ENCODE measurements around the gene NDUFAF2. TPM values are rescaled to one million over a fixed set of nuclear protein-coding genes. Genes with fewer than 3 reads are reported as not detected.
"Not testable (repeated sequence)": the region's sequence is repeated elsewhere in the genome, so short reads cannot be mapped to it uniquely, and the experiment has no call there.

Gene NDUFAF2
- total RNA-seq, 1 donor from 2014 or later = 33.1 TPM

DNA sequence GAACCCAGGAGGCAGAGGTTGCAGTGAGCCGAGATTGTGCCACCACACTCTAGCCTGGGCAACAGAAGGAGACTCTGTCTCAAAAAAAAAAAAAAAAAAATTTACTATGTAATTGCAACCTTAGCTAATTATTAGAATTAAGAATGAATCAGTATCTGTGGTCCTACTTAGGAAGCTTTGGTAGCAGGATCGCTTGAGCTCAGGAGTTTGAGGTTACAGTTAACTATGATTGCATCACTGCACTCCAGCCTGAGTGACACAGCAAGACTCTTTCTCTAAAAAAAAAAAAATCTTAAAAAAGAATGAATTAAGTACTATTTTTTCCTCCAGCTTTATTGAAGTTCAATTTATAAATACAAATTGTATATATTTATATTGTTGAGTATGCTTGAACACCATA is 16.7 kb downstream of the NDUFAF2 start:
- intact Hi-C loops (cut with DNase I) = no loop called here
- H3K9me3 ChIP-seq = no peaks in the 10 kb centered on the region
- TF ChIP-seq, protein P1, sequence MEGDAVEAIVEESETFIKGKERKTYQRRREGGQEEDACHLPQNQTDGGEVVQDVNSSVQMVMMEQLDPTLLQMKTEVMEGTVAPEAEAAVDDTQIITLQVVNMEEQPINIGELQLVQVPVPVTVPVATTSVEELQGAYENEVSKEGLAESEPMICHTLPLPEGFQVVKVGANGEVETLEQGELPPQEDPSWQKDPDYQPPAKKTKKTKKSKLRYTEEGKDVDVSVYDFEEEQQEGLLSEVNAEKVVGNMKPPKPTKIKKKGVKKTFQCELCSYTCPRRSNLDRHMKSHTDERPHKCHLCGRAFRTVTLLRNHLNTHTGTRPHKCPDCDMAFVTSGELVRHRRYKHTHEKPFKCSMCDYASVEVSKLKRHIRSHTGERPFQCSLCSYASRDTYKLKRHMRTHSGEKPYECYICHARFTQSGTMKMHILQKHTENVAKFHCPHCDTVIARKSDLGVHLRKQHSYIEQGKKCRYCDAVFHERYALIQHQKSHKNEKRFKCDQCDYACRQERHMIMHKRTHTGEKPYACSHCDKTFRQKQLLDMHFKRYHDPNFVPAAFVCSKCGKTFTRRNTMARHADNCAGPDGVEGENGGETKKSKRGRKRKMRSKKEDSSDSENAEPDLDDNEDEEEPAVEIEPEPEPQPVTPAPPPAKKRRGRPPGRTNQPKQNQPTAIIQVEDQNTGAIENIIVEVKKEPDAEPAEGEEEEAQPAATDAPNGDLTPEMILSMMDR (IDR thresholded peaks at IDR 0.05) = no peak
- TF ChIP-seq POLR2AphosphoS5 (IDR thresholded peaks at IDR 0.05; ENCODE audit: insufficient read depth in 1 of 2, low read depth in 1 of 2) = no peak
- TF ChIP-seq POLR2A (IDR thresholded peaks at IDR 0.05) = no peak

DNA sequence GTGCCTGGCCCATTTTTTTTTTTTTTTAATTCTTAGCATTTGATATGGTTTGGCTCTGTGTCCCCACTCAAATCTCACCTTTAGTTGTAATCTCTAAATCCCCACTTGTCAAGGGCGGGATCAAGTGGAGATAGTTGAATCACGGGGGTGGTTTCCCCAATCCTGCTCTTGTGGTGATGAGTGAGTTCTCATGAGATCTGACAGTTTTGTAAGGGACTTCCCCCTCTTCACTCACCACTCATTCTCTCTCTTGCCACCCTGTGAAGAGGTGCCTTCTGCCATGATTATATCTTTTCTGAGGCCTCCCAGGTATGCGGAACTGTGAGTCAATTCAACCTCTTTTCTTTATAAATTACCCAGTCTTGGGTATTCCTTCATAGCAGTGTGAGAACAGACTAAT is 27.2 kb downstream of the NDUFAF2 start:
- H3K27me3 ChIP-seq = no peaks in the 10 kb centered on the region
- peaks cover 2% of the 10 kb centered on the region for H3K9me3 ChIP-seq
- no peak overlapping the region for H3K4me3 ChIP-seq
- no peaks in the 10 kb centered on the region for H3K36me3 ChIP-seq
- intact Hi-C loops (cut with DNase I) = no loop called here
- no peak overlapping the region for H3K27ac ChIP-seq
- no peak for DNase-seq (ENCODE audit: extremely low spot score in 2 of 2)
- TF ChIP-seq POLR2A (IDR thresholded peaks at IDR 0.05) = no peak
- TF ChIP-seq POLR2AphosphoS5 (IDR thresholded peaks at IDR 0.05; ENCODE audit: insufficient read depth in 1 of 2, low read depth in 1 of 2) = no peak
- TF ChIP-seq, protein P1 (IDR thresholded peaks at IDR 0.05) = no peak
- H3K4me1 ChIP-seq = no peaks in the 10 kb centered on the region

More for the DNA sequence above, 16.7 kb downstream of the NDUFAF2 start:
- no peak for DNase-seq (ENCODE audit: extremely low spot score in 2 of 2)
- Histone ChIP-seq H3K36me3 (no peaks in the 10 kb centered on the region), H3K27ac (no peak overlapping the region), H3K27me3 (no peaks in the 10 kb centered on the region), H3K4me1 (no peaks in the 10 kb centered on the region), H3K4me3 (no peak overlapping the region)

DNA sequence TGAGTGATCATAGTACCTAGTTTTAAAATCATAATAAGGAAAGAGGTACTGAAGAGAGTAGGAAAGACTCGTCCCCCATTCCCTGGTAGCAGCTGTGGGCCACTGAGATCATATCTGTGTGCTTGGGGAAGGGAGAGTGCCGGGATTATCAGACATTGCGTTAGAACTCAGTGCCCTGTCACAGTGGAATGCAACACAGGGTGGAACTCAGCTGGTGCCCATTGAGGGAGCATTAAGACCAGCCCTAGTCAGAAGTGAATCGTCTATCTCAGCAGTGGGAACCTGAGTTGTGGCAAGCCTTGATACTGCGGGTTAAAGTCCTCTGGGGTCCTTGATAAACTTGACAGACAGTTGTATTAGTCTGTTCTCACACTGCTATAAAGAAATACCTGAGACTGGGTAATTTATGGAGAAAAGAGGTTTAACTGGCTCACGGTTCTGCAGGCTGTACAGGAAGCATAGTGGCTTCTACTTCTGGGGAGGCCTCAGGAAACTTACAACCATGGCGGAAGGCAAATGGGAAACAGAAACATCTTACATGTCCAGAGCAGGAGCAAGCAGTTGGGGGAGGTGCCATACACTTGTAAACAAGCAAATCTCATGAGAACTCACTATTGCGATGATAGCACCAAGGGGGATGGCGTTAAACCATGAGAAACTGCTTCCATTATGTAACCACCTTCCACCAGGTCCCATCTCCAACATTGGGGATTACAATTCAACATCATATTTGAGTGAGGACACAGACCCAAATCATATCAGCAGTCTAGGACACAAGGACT is 33.1 kb downstream of the NDUFAF2 start:
- no peak for DNase-seq (ENCODE audit: extremely low spot score in 2 of 2)
- TF ChIP-seq POLR2A (IDR thresholded peaks at IDR 0.05) (no peak), POLR2AphosphoS5 (IDR thresholded peaks at IDR 0.05; ENCODE audit: insufficient read depth in 1 of 2, low read depth in 1 of 2) (no peak)
- TF ChIP-seq, protein P1 (IDR thresholded peaks at IDR 0.05) = no peak
- intact Hi-C loops (cut with DNase I) = no loop called here
- Histone ChIP-seq H3K27me3 (no peaks in the 10 kb centered on the region), H3K9me3 (no peaks in the 10 kb centered on the region), H3K36me3 (no peaks in the 10 kb centered on the region), H3K4me3 (no peak overlapping the region), H3K27ac (no peak overlapping the region), H3K4me1 (no peaks in the 10 kb centered on the region)

DNA sequence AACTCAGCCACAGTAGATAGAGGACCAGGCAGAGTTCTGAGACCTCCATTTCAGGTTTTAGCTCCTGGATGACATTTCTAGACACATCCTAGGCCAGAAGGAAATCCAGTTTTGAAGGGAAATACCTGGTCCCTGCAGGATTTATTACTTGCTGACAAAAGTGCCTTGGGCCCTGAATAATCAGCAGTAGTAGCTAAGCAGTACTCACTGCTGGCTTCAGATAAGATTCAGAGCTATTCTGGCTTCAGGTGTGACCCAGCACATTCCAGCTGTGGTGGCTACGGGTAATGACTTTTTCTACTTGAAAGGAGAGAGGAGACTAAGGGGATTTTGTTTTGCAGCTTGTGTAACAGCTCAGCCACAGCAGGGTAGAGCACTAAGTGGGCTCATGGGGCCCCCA is 34.0 kb downstream of the NDUFAF2 start:
- H3K36me3 ChIP-seq = no peaks in the 10 kb centered on the region
- no peak overlapping the region for H3K27ac ChIP-seq
- no peak overlapping the region for H3K4me3 ChIP-seq
- no peaks in the 10 kb centered on the region for H3K27me3 ChIP-seq
- intact Hi-C loops (cut with DNase I) = no loop called here
- TF ChIP-seq, protein P1 (IDR thresholded peaks at IDR 0.05) = no peak
- TF ChIP-seq POLR2AphosphoS5 (IDR thresholded peaks at IDR 0.05; ENCODE audit: insufficient read depth in 1 of 2, low read depth in 1 of 2) (no peak), POLR2A (IDR thresholded peaks at IDR 0.05) (no peak)
- no peak for DNase-seq (ENCODE audit: extremely low spot score in 2 of 2)
- H3K9me3 ChIP-seq = no peaks in the 10 kb centered on the region
- no peaks in the 10 kb centered on the region for H3K4me1 ChIP-seq

DNA sequence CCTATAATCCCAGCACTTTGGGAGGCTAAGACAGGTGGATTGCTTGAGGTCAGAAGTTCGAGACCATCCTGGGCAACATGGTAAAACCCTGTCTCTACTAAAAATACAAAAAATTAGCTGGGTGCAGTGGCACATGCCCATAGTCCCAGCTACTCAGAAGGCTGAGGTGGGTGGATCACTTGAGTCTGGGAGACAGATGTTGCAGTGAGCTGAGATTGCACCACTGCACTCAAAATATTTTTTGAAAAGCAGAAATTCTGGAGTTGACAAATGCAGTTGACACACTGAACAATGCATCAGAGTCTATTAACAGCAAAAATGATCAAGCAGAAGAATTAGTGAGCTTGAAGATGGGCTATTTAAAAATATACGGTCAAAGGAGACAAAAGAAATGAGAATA is 35.5 kb downstream of the NDUFAF2 start:
- Histone ChIP-seq H3K4me1 (no peaks in the 10 kb centered on the region), H3K27me3 (no peaks in the 10 kb centered on the region), H3K36me3 (no peaks in the 10 kb centered on the region), H3K9me3 (no peaks in the 10 kb centered on the region), H3K27ac (no peak overlapping the region), H3K4me3 (no peak overlapping the region)
- intact Hi-C loops (cut with DNase I) = no loop called here
- TF ChIP-seq POLR2A (IDR thresholded peaks at IDR 0.05) (no peak), POLR2AphosphoS5 (IDR thresholded peaks at IDR 0.05; ENCODE audit: insufficient read depth in 1 of 2, low read depth in 1 of 2) (no peak)
- TF ChIP-seq, protein P1 (IDR thresholded peaks at IDR 0.05) = no peak
- no peak for DNase-seq (ENCODE audit: extremely low spot score in 2 of 2)

DNA sequence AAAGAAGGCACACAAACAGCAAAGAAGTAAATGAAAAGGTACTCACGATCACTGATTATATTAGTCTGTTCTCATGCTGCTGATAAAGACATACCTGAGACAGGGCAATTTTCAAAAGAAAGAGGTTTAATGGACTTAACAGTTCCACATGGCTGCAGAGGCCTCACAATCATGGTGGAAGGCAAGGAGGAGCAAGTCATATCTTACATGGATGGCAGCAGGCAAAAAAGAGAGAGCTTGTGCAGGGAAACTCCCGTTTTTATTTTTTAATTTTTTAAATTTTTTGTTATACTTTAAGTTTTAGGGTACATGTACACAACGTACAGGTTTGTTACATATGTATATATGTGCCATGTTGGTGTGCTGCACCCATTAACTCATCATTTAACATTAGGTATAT is 37.1 kb downstream of the NDUFAF2 start:
- not testable (repeated sequence) for H3K27me3 ChIP-seq

More for the DNA sequence above, 37.1 kb downstream of the NDUFAF2 start:
- H3K9me3 ChIP-seq; intact Hi-C loops (cut with DNase I); H3K4me1 ChIP-seq; DNase-seq (ENCODE audit: extremely low spot score in 2 of 2); H3K27ac ChIP-seq; H3K4me3 ChIP-seq; H3K36me3 ChIP-seq: not testable (repeated sequence)
